Endometrial microvascular endothelial cells (primary cell): ENCODE results near the gene F2RL3. TPM values are rescaled to one million over a fixed set of nuclear protein-coding genes. Genes with fewer than 3 reads are reported as not detected.
"Not testable (repeated sequence)": the region's sequence is repeated elsewhere in the genome, so short reads cannot be mapped to it uniquely, and the experiment has no call there.

Source experiments
- in situ Hi-C: cut with HindIII; loops from 2 replicates; pipeline ENCODE4 v1.10.0; 2017; ENCODE audit warnings: low sequenced_read_pairs, low pct_unique_long_range_greater_than_20kb; ENCODE audit errors: inconsistent ontology term
- total RNA-seq: library from RNA; depleted of rRNA; stranded (reverse); fragments of >200 nt; gene quantifications from one replicate; pipeline ENCODE4 v1.2.3, GENCODE V29; 2015; ENCODE audit errors: inconsistent ontology term

F2RL3 gene
- total RNA-seq, 1 donor from 2014 or later, result not detected

GRCh38 chr19:16912780-16913179 lies 24.0 kb downstream of the F2RL3 start:
- in situ Hi-C loops, result no loop called here

GRCh38 chr19:16914421-16914820 lies 25.6 kb downstream of the F2RL3 start:
- in situ Hi-C loops, result no loop called here

- in situ Hi-C loops, result no loop called here
Measured at GRCh38 chr19:16915135-16915534, 26.3 kb downstream of the F2RL3 start.

- in situ Hi-C loops, result no loop called here
Measured at GRCh38 chr19:16915734-16916133, 26.9 kb downstream of the F2RL3 start.

GRCh38 chr19:16917401-16917800 lies 28.6 kb downstream of the F2RL3 start:
- in situ Hi-C loops, result no loop called here

- in situ Hi-C loops, result no loop called here
Measured at GRCh38 chr19:16919496-16919895, 30.7 kb downstream of the F2RL3 start.

- in situ Hi-C loops, result no loop called here
Measured at GRCh38 chr19:16920816-16921529, 32.2 kb downstream of the F2RL3 start.

- in situ Hi-C loops, result no loop called here
Measured at GRCh38 chr19:16921766-16922591, 33.2 kb downstream of the F2RL3 start.

GRCh38 chr19:16922592-16922934 lies 33.8 kb downstream of the F2RL3 start:
- in situ Hi-C loops, result no loop called here

GRCh38 chr19:16922949-16923348 lies 34.1 kb downstream of the F2RL3 start:
- in situ Hi-C loops, result no loop called here

GRCh38 chr19:16927883-16928282 lies 39.1 kb downstream of the F2RL3 start:
- in situ Hi-C loops, result no loop called here

GRCh38 chr19:16928351-16928750 lies 39.6 kb downstream of the F2RL3 start:
- in situ Hi-C loops, result no loop called here

GRCh38 chr19:16928916-16929315 lies 40.1 kb downstream of the F2RL3 start:
- in situ Hi-C loops, result no loop called here

- in situ Hi-C loops, result no loop called here
Measured at GRCh38 chr19:16930753-16931152, 42.0 kb downstream of the F2RL3 start.

- in situ Hi-C loops, result no loop called here
Measured at GRCh38 chr19:16931306-16931705, 42.5 kb downstream of the F2RL3 start.

GRCh38 chr19:16934489-16934888 lies 45.7 kb downstream of the F2RL3 start:
- in situ Hi-C loops, result no loop called here

GRCh38 chr19:16936901-16937300 lies 48.1 kb downstream of the F2RL3 start:
- in situ Hi-C loops, result no loop called here

- in situ Hi-C loops, result not testable (repeated sequence)
Measured at GRCh38 chr19:16937796-16938195, 49.0 kb downstream of the F2RL3 start.

- in situ Hi-C loops, result no loop called here
Measured at GRCh38 chr19:16938211-16938610, 49.4 kb downstream of the F2RL3 start.

- in situ Hi-C loops, result not testable (repeated sequence)
Measured at GRCh38 chr19:16940063-16940462, 51.3 kb downstream of the F2RL3 start.
